Neutrophil (primary cell): ENCODE data around the gene ROR2.

ENCODE experiments used
- H3K27ac ChIP-seq: fragments of 200-600 bp; sonication (generic); 2 replicates; pipeline ENCODE4 v1.5.1; 2016; ENCODE audit warnings: mild to moderate bottlenecking, moderate library complexity
- H3K27me3 ChIP-seq: fragments of 200-600 bp; sonication (generic); 2 replicates; pipeline ENCODE4 v1.6.0; 2016; ENCODE audit warnings: mild to moderate bottlenecking
- H3K36me3 ChIP-seq: fragments of 200-600 bp; sonication (generic); 2 replicates; pipeline ENCODE4 v1.5.1; 2017
- H3K4me1 ChIP-seq, 2 experiments: fragments of 200-600 bp in 1 of 2; sonication (generic) in 1 of 2; 1 replicate in 1 of 2; 2 replicates in 1 of 2; pipeline versions ENCODE4 v1.5.1 to v1.6.1; 2013 to 2016; ENCODE audit warnings: low read depth in 1 of 2, low read length in 1 of 2, mild to moderate bottlenecking in 1 of 2, moderate library complexity in 1 of 2; ENCODE audit not compliant: control insufficient read depth in 1 of 2, insufficient read depth in 1 of 2
- H3K4me3 ChIP-seq, 2 experiments: fragments of 200-600 bp in 1 of 2; sonication (generic) in 1 of 2; 1 replicate in 1 of 2; 2 replicates in 1 of 2; pipeline ENCODE4 v1.5.1; 2013 to 2016; ENCODE audit warnings: low read depth in 1 of 2, low read length in 1 of 2, mild to moderate bottlenecking in 1 of 2, moderate library complexity in 1 of 2
- H3K9me3 ChIP-seq: fragments of 200-600 bp; sonication (generic); 2 replicates; pipeline ENCODE4 v1.5.1; 2016
- CTCF ChIP-seq: fragments of 200-600 bp; sonication (generic); IDR thresholded peaks from 2 replicates; pipeline ENCODE4 v1.5.1; 2016; ENCODE audit warnings: antibody characterized with exemption

ROR2 gene

GRCh38 chr9:91899219-91899563 lies 50.8 kb downstream of the ROR2 start:
- H3K27ac ChIP-seq = no peak overlapping the region
- TF ChIP-seq CTCF = no peak
- no peaks in the 10 kb centered on the region for H3K36me3 ChIP-seq

GRCh38 chr9:91898451-91899218 lies 51.4 kb downstream of the ROR2 start:
- Histone ChIP-seq H3K4me3 (no peak overlapping the region), H3K27me3 (no peaks in the 10 kb centered on the region), H3K9me3 (no peaks in the 10 kb centered on the region), H3K4me1 (peaks cover 0 to 16% of the 10 kb centered on the region in 2 experiments), H3K36me3 (no peaks in the 10 kb centered on the region), H3K27ac (no peak overlapping the region)
- TF ChIP-seq CTCF = no peak

More at GRCh38 chr9:91899219-91899563, 50.8 kb downstream of the ROR2 start:
- Histone ChIP-seq H3K4me1 (peaks cover 0 to 17% of the 10 kb centered on the region in 2 experiments), H3K27me3 (no peaks in the 10 kb centered on the region), H3K4me3 (no peak overlapping the region), H3K9me3 (no peaks in the 10 kb centered on the region)

- H3K9me3 ChIP-seq = no peaks in the 10 kb centered on the region
- no peak for TF ChIP-seq CTCF
- H3K27me3 ChIP-seq = no peaks in the 10 kb centered on the region
- H3K27ac ChIP-seq = no peak overlapping the region
- no peaks in the 10 kb centered on the region for H3K36me3 ChIP-seq
- peaks cover 0 to 12% of the 10 kb centered on the region in 2 experiments for H3K4me1 ChIP-seq
- H3K4me3 ChIP-seq = no peak overlapping the region
These were observed 52.8 kb downstream of the ROR2 start for GRCh38 chr9:91897201-91897600.

- peaks cover 0 to 12% of the 10 kb centered on the region in 2 experiments for H3K4me1 ChIP-seq
- no peaks in the 10 kb centered on the region for H3K36me3 ChIP-seq
- H3K27me3 ChIP-seq = no peaks in the 10 kb centered on the region
- no peaks in the 10 kb centered on the region for H3K9me3 ChIP-seq
- no peak overlapping the region for H3K27ac ChIP-seq
- H3K4me3 ChIP-seq = no peak overlapping the region
- TF ChIP-seq CTCF = no peak
These were observed 53.4 kb downstream of the ROR2 start for GRCh38 chr9:91896513-91897121.

GRCh38 chr9:91896097-91896496 lies 53.9 kb downstream of the ROR2 start:
- H3K4me1 ChIP-seq = peaks cover 0 to 12% of the 10 kb centered on the region in 2 experiments
- no peaks in the 10 kb centered on the region for H3K27me3 ChIP-seq
- no peaks in the 10 kb centered on the region for H3K36me3 ChIP-seq
- no peak overlapping the region for H3K4me3 ChIP-seq
- no peak overlapping the region for H3K27ac ChIP-seq
- no peak for TF ChIP-seq CTCF
- H3K9me3 ChIP-seq = no peaks in the 10 kb centered on the region
